K562 (cell line): ENCODE measurements around the gene CNTFR. TPM values are rescaled to one million over a fixed set of nuclear protein-coding genes. Genes with fewer than 3 reads are reported as not detected.

Experiments
- ATAC-seq: fragments of 200-7000 bp; cut with Tn5 transposase; 3 replicates; pipeline ENCODE4 v1.9.1; 2020; ENCODE audit warnings: moderate library complexity
- BruUV-seq: library from RNA; stranded (reverse); fragments of 400-500 nt; replicated peaks from 2 replicates; lab custom pipeline; 2021; lab: Mats Ljungman, UMichigan
- CTCF ChIA-PET: fragments of 300-600 bp; formaldehyde crosslinking; extraction: SDS; loops from one replicate; lab custom pipeline; 2021; ENCODE audit warnings: low intra/inter-chr PET ratio; lab: Yijun Ruan, JAX
- POLR2A ChIA-PET: fragments of 300-600, 350-650 bp; sonication (Branson Sonifier 250); formaldehyde crosslinking; extraction: SDS; loops from one replicate; lab custom pipeline; 2021; ENCODE audit warnings: antibody characterized with exemption, inconsistent platforms; lab: Yijun Ruan, JAX
- DNase-seq, 4 experiments: peaks; one replicate each; pipeline versions ENCODE4 v3.0.0 to v3.0.0-alpha.2; 2011 to 2018; ENCODE audit warnings: low spot score in 3 of 4, mixed read lengths in 3 of 4; ENCODE audit errors: extremely low read depth in 1 of 4
- FAIRE-seq: peaks from 2 replicates; lab custom pipeline; 2011; peaks lifted over from hg19 to GRCh38; lab: Jason Lieb, UNC
- H2AFZ ChIP-seq: 2 replicates; pipeline ENCODE4 v1.6.0; 2011; ENCODE audit warnings: low read depth, low read length, control low read depth, inconsistent platforms
- H3K27ac ChIP-seq: fragments of 200-600 bp; 3 replicates; pipeline ENCODE4 v1.8.0; 2011; ENCODE audit warnings: low read depth, mild to moderate bottlenecking, control low read depth, inconsistent platforms, low read length, moderate library complexity, mixed read lengths; ENCODE audit errors: extremely low read depth
- H3K27me3 ChIP-seq, 2 experiments: fragments of 300-600 bp in 1 of 2; 2 replicates in 1 of 2; 3 replicates in 1 of 2; pipeline versions ENCODE4 v1.6.0 to v1.8.0; 2011; ENCODE audit warnings: inconsistent platforms in 2 of 2, low read length in 2 of 2, mild to moderate bottlenecking in 1 of 2, mixed read lengths in 1 of 2, moderate library complexity in 1 of 2; ENCODE audit not compliant: control insufficient read depth in 2 of 2, insufficient read depth in 2 of 2
- H3K36me3 ChIP-seq: fragments of 300-600 bp; 3 replicates; pipeline ENCODE4 v1.8.0; 2011; ENCODE audit warnings: mild to moderate bottlenecking, low read length, inconsistent platforms; ENCODE audit not compliant: control insufficient read depth, insufficient read depth
- H3K4me1 ChIP-seq, 2 experiments: fragments of 200-600 bp in 1 of 2; replicated peaks in 1 of 2; 2 replicates in 1 of 2; 3 replicates in 1 of 2; pipeline versions ENCODE4 v1.5.1 to v1.8.0; 2011; ENCODE audit warnings: inconsistent platforms in 2 of 2, low read length in 2 of 2, mild to moderate bottlenecking in 1 of 2, mixed read lengths in 1 of 2, moderate library complexity in 1 of 2; ENCODE audit not compliant: control insufficient read depth in 2 of 2, insufficient read depth in 2 of 2
- H3K4me2 ChIP-seq: 2 replicates; pipeline ENCODE4 v1.6.1; 2011; ENCODE audit warnings: low read length, control low read depth, inconsistent platforms, mixed read lengths; ENCODE audit not compliant: insufficient read depth
- H3K4me3 ChIP-seq: fragments of 200-600 bp; sonication (generic), shearing (Covaris generic); 2 replicates; pipeline ENCODE4 v1.5.1; 2016; ENCODE audit warnings: control low read depth, inconsistent platforms
- H3K79me2 ChIP-seq: fragments of 200-600 bp; 3 replicates; pipeline ENCODE4 v1.8.0; 2011; ENCODE audit warnings: low read length, inconsistent platforms; ENCODE audit not compliant: control insufficient read depth, insufficient read depth
- H3K9ac ChIP-seq, 2 experiments: 2 replicates each; pipeline versions ENCODE4 v1.6.0 to v1.6.1; 2011; ENCODE audit warnings: low read depth in 2 of 2, low read length in 2 of 2, control low read depth in 1 of 2, inconsistent platforms in 1 of 2, mild to moderate bottlenecking in 1 of 2, mixed read lengths in 1 of 2; ENCODE audit not compliant: insufficient read depth in 1 of 2
- H3K9me1 ChIP-seq: one replicate; pipeline ENCODE4 v1.6.0; 2011; ENCODE audit warnings: inconsistent platforms, mild to moderate bottlenecking, low read length, moderate library complexity; ENCODE audit not compliant: control insufficient read depth, insufficient read depth
- H3K9me3 ChIP-seq: replicated peaks from 2 replicates; pipeline ENCODE4 v1.5.1; 2011; ENCODE audit warnings: low read depth, low read length, inconsistent platforms; ENCODE audit not compliant: control insufficient read depth, insufficient read depth
- H4K20me1 ChIP-seq: replicated peaks from 2 replicates; pipeline ENCODE4 v1.6.1; 2011; ENCODE audit warnings: low read length, inconsistent platforms, mixed read lengths; ENCODE audit not compliant: control insufficient read depth, insufficient read depth
- GABPB1 ChIP-seq: sonication (generic); formaldehyde crosslinking; IDR thresholded peaks from 2 replicates; pipeline ENCODE4 v1.8.0; 2022; ENCODE audit warnings: mild to moderate bottlenecking, missing genetic modification reagents
- HMG20B ChIP-seq: fragments of 250-450 bp; sonication (Bioruptor Pico); IDR thresholded peaks from 2 replicates; pipeline ENCODE4 v1.5.0; 2021; ENCODE audit warnings: mild to moderate bottlenecking
- ILF3 ChIP-seq: fragments of 450-650 bp; IDR thresholded peaks from 2 replicates; pipeline ENCODE4 v1.6.1; 2018; ENCODE audit warnings: antibody characterized with exemption, mild to moderate bottlenecking, moderate library complexity, borderline replicate concordance
- KAT7 ChIP-seq: sonication (generic); formaldehyde crosslinking; IDR thresholded peaks from 2 replicates; pipeline ENCODE4 v1.8.0; 2022; ENCODE audit warnings: missing genetic modification reagents, mild to moderate bottlenecking, borderline replicate concordance
- MIER1 ChIP-seq: fragments of 450-650 bp; IDR thresholded peaks from 2 replicates; pipeline ENCODE4 v1.6.1; 2016; ENCODE audit warnings: antibody characterized with exemption, mild to moderate bottlenecking, low read depth
- NCOR1 ChIP-seq: fragments of 450-650 bp; IDR thresholded peaks from 2 replicates; pipeline ENCODE4 v1.6.1; 2016; ENCODE audit warnings: mild to moderate bottlenecking, moderate library complexity
- NR2C2 ChIP-seq, 2 experiments: fragments of 200-800 bp in 1 of 2; sonication (Bioruptor generic) in 1 of 2; sonication (generic) in 1 of 2; formaldehyde crosslinking in 1 of 2; IDR thresholded peaks; 2 replicates each; pipeline versions ENCODE4 v1.6.1 to v1.8.0; 2016 to 2022; ENCODE audit warnings: mild to moderate bottlenecking in 1 of 2, missing compliant biosample characterization in 1 of 2, missing genetic modification characterization in 1 of 2, missing genetic modification reagents in 1 of 2
- TSC22D4 ChIP-seq: fragments of 450-650 bp; IDR thresholded peaks from 2 replicates; pipeline ENCODE4 v1.6.1; 2016; ENCODE audit warnings: missing genetic modification characterization, missing biosample characterization, control low read depth
- ZBTB8A ChIP-seq: fragments of 450-650 bp; IDR thresholded peaks from 2 replicates; pipeline ENCODE4 v1.6.1; 2018; ENCODE audit warnings: mild to moderate bottlenecking, moderate library complexity; ENCODE audit not compliant: partially characterized antibody
- ZC3H11A ChIP-seq: IDR thresholded peaks from 2 replicates; pipeline ENCODE4 v1.6.1; 2012; ENCODE audit warnings: low read depth, low read length, improper control_type of control experiment
- ZFP30 ChIP-seq: fragments of 250-450 bp; sonication (Bioruptor Pico); IDR thresholded peaks from 2 replicates; pipeline ENCODE4 v1.8.0; 2022; ENCODE audit warnings: moderate library complexity, mild to moderate bottlenecking, inconsistent platforms, borderline replicate concordance
- WGBS: fragments of 100-300 bp; shearing (Covaris generic); methylation state at CpG from one replicate; pipeline ENCODE4 v1.1.6; 2016; ENCODE audit warnings: low coverage, mixed read lengths; ENCODE audit not compliant: insufficient coverage; ENCODE audit errors: missing lambda C conversion rate; 5-methylcytosine and 5-hydroxymethylcytosine counted together
- in situ Hi-C: fragments of 300-500 bp; cut with MboI; formaldehyde crosslinking; loops from 4 replicates; pipeline ENCODE4 v1.15.0; 2018; ENCODE audit warnings: inconsistent platforms, mixed read lengths
- intact Hi-C: fragments of 100-400 bp; cut with micrococcal nuclease; formaldehyde crosslinking; loops from 2 replicates; pipeline ENCODE4 v1.14.2; 2022
- polyA plus RNA-seq, 8 experiments: library from polyadenylated mRNA; depleted of rRNA in 4 of 8; stranded (reverse) in 5 of 8; unstranded in 3 of 8; fragments of >200 nt; fragmentation: Nextera tagmentation in 2 of 8; fragmentation: Illumina TruSeq in 1 of 8; extraction: Ambion mirVana in 2 of 8; extraction: Trizol in 1 of 8; gene quantifications; 2 replicates each; pipeline versions ENCODE4 v1.2.1 to v1.2.3, GENCODE V29; 2011 to 2014; ENCODE audit warnings: inconsistent platforms in 1 of 8, missing spikeins in 1 of 8
- total RNA-seq, 7 experiments: library from RNA; depleted of rRNA in 6 of 7; stranded (reverse); fragments of >200 nt in 6 of 7; fragmentation: Illumina TruSeq in 2 of 7; extraction: Trizol in 2 of 7; gene quantifications; 2 replicates each; pipeline versions ENCODE4 v1.2.1 to v1.2.3, GENCODE V29; 2011 to 2021; ENCODE audit warnings: low replicate concordance in 1 of 7
- TF ChIP-seq, protein P1 (sequence below): sonication (generic); formaldehyde crosslinking; IDR thresholded peaks from 2 replicates; pipeline ENCODE4 v1.9.0; 2022; ENCODE audit warnings: mild to moderate bottlenecking, missing genetic modification reagents
- TF ChIP-seq, protein P2 (sequence below): fragments of 250-450 bp; sonication (Bioruptor Pico); IDR thresholded peaks from 2 replicates; pipeline ENCODE4 v1.8.0; 2022; ENCODE audit warnings: inconsistent platforms
- TF ChIP-seq, protein P3 (sequence below): sonication (generic); formaldehyde crosslinking; IDR thresholded peaks from 2 replicates; pipeline ENCODE4 v1.9.0; 2022; ENCODE audit warnings: mild to moderate bottlenecking, missing genetic modification reagents

Gene CNTFR
- total and polyA plus RNA-seq, 9 of the 15 experiments (the other 6 are each of a cell fraction or from before 2014, with no cell fraction given) = not detected

- no peak overlapping the region for H3K9ac ChIP-seq
- TF ChIP-seq NCOR1 (no peak), GABPB1 (CRISPR knock-in tag) (no peak), ZFP30 (CRISPR knock-in tag) (no peak), KAT7 (CRISPR knock-in tag) (no peak), NR2C2 (CRISPR knock-in tag; IDR thresholded peaks at IDR 0.05) (no peak), NR2C2 (tag; IDR thresholded peaks at IDR 0.05) (no peak), ILF3 (no peak), ZBTB8A (no peak), MIER1 (no peak), ZC3H11A (no peak), TSC22D4 (tag) (no peak), HMG20B (CRISPR knock-in tag) (no peak)
- TF ChIP-seq, protein P1, sequence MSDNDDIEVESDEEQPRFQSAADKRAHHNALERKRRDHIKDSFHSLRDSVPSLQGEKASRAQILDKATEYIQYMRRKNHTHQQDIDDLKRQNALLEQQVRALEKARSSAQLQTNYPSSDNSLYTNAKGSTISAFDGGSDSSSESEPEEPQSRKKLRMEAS = no peak
- TF ChIP-seq, protein P2, sequence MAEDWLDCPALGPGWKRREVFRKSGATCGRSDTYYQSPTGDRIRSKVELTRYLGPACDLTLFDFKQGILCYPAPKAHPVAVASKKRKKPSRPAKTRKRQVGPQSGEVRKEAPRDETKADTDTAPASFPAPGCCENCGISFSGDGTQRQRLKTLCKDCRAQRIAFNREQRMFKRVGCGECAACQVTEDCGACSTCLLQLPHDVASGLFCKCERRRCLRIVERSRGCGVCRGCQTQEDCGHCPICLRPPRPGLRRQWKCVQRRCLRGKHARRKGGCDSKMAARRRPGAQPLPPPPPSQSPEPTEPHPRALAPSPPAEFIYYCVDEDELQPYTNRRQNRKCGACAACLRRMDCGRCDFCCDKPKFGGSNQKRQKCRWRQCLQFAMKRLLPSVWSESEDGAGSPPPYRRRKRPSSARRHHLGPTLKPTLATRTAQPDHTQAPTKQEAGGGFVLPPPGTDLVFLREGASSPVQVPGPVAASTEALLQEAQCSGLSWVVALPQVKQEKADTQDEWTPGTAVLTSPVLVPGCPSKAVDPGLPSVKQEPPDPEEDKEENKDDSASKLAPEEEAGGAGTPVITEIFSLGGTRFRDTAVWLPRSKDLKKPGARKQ = no peak
- TF ChIP-seq, protein P3, sequence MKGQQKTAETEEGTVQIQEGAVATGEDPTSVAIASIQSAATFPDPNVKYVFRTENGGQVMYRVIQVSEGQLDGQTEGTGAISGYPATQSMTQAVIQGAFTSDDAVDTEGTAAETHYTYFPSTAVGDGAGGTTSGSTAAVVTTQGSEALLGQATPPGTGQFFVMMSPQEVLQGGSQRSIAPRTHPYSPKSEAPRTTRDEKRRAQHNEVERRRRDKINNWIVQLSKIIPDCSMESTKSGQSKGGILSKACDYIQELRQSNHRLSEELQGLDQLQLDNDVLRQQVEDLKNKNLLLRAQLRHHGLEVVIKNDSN = no peak
- TF ChIP-seq, all 486 proteins: peak for 0
- H3K4me1 ChIP-seq = no peaks in the 10 kb centered on the region; a peak in 1 of 5 replicates
- BruUV-seq = no TSS peak
- no peaks in the 10 kb centered on the region for H3K9me3 ChIP-seq
- H3K4me2 ChIP-seq = no peak overlapping the region
- no peak for DNase-seq
- no peak overlapping the region for H2AFZ ChIP-seq
- 5% methylated on average over 5 of the region's 8 CpGs for WGBS
- FAIRE-seq = no peak
- no peaks in the 10 kb centered on the region for H3K9me1 ChIP-seq
- H3K27ac ChIP-seq = no peak overlapping the region
- in situ Hi-C loops = no loop called here
- ChIA-PET POLR2A (no interaction called here), CTCF (no interaction called here)
- H3K79me2 ChIP-seq = no peaks in the 10 kb centered on the region
- peaks cover 6 to 68% of the 10 kb centered on the region in 2 experiments; a peak in 4 of 5 replicates for H3K27me3 ChIP-seq
- intact Hi-C loops = no loop called here
- no peak for ATAC-seq
- H3K4me3 ChIP-seq = no peak overlapping the region
- H4K20me1 ChIP-seq = no peaks in the 10 kb centered on the region; the same call in 1 of the 2 replicates
- H3K36me3 ChIP-seq = no peaks in the 10 kb centered on the region
Observed at GRCh38 chr9:34566322-34566721, 23.2 kb downstream of the CNTFR start.
